ENCODE measurements around the gene CAPZA1.

Gene CAPZA1

GRCh38 chr1:112702420-112703261 lies 83.0 kb downstream of the CAPZA1 start:
- DNase-seq: no peak

- DNase-seq: no peak
These were observed 84.1 kb downstream of the CAPZA1 start for GRCh38 chr1:112703706-112704105.

GRCh38 chr1:112704391-112704933 lies 84.8 kb downstream of the CAPZA1 start:
- DNase-seq: no peak

- peak; percentile 94 for DNase-seq
These were observed 85.4 kb downstream of the CAPZA1 start for GRCh38 chr1:112704934-112705627.

DNA sequence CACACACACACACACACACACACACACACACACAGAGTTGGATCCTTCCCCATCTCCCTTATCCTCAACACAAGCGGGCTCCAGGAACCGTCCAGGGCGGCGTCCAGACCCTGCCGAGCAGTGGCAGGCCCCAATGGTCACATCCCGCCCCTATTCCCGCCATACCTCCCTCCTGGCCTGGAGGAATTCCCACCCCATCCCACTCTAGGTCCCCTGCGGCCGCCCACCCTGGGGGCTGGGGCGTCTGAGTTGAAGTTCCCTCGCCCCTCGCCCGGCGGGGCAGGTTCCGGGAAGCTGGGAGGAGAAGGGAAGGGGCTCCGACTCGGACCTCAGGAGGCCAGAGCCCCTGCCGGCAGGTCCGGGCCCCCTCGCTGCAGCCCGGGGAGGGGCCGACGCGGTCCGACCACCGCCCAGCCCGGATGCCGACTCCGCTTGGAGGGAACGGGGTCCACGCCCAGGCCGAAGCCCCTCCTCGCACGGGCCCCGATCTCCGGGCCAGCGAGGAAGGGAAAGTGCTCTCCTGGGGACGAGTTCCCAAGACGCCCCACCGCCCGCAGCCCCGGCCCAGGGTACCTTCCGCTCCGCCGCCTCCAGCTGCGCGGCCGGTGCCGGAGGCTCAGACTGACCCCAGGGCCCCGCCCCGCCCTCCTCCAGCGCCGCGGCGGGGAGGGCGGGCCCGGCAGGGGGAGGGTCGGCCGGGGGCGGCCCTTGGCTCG lies 87.0 kb downstream of the CAPZA1 start, which contains the start of gene RHOC:
Gene RHOC, minus strand, starts transcription at position 623 of the 716 bp plus-strand sequence. CDS start 3,328 bp downstream, outside the sequence.
- peak; percentile 31 for DNase-seq

GRCh38 chr1:112707221-112708001 lies 87.8 kb downstream of the CAPZA1 start:
- DNase-seq: peak; percentile 79

- no peak for DNase-seq
These were observed 88.4 kb downstream of the CAPZA1 start for GRCh38 chr1:112708002-112708448.

GRCh38 chr1:112708489-112708888 lies 88.9 kb downstream of the CAPZA1 start:
- DNase-seq: no peak

GRCh38 chr1:112710159-112710558 lies 90.5 kb downstream of the CAPZA1 start:
- no peak for DNase-seq

DNA sequence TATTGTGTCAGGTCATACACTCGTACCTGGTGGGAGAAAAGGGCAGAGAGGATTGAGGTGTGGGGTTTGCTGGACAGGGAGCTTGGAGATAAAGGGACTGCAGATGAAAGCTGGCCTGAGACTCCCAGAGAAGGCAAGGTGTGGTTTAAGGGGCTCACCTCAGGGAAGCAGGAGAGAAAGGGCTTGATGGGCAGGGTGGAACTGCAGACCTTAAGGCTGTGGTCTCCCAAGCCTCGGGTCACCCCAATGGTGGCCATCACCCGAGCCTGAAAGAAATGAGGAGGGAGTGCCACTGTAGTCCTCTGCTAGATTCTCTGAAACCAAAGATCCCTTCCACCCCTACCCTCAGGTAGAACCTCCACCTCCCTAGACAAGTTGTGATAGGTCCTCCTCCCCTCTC lies 91.0 kb downstream of the CAPZA1 start:
- no peak for DNase-seq

- DNase-seq: no peak
These were observed 91.4 kb downstream of the CAPZA1 start for GRCh38 chr1:112711041-112711440.

DNA sequence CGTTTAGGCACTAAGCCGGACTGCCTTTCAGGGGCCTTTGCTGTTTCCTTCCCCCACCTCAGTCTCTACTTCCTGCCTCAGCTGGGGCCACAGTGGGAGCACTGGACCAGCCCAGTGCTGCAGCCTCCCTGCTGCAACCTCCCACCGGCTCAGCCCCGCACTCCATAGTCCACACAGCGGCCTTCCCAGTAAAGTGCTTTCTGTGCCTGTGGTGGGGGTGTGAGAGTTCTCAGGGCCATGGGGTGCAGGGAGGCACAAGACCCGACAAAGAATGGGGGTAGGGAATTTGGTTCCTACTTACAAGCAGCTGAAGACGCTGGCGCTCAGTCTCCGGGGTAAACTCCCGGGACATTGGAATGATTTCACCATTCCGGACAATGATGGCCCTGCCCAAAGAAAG lies 92.0 kb downstream of the CAPZA1 start:
- DNase-seq: no peak

DNA sequence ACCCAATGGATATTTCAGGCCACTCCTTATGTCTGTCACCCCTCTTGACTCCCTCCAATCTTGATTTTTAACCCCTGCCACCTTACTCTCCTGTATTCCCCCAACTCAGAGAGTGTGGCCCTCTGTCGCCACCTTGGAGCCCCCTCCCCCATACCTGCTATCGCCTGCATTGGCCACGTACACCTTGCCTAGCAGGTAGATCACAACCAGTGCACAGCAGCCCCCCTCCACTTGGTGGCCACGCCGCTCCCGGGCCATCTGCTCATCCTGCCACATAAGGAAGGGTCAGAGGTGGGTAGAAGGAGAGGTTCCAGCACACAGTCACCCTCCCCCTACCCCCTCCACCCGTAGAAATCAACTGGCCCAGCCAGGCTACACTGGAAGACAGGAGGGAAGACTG lies 92.6 kb downstream of the CAPZA1 start:
- DNase-seq: no peak

GRCh38 chr1:112712701-112713128 lies 93.1 kb downstream of the CAPZA1 start:
- DNase-seq: no peak

DNA sequence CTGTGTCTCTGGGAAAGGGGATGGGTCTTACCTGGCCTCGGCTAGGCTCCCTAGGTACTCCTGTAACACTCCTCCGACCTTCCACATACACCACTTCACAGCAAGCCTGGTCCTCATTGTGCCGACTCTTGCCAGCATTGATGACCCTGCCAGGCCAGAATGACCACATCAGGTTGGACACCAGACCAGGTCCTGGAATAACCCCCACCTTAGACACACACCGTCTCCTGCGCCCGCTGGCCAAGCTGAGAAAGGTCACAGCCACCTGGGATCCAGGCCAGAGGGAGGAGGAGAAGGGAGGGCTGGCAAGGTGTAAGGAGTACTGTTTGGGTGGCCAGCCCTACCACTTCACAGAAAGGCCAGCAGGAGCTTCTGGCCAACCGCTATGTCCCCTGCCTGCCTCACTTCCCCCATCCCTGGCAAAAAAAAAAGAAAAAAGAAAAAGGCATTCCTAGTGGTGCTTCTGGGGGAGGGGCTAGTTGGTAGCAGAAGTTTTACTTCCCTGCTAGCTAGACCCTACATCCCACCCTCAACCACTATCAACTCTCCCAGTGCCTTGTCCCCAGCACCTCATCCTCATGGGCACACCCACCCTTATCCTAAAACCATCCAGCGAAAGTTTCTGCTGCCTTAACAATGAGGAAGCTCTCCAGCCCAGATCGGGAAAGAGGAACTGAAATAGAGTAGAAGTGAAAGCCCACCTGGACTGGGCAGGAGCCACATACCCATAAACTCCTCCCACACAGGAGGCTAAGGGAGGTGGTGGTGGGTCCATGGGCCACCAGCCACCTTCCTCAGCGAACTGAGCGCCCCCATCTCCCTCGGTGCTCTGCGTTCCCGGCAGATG lies 94.1 kb downstream of the CAPZA1 start:
- DNase-seq: no peak

- no peak for DNase-seq
These were observed 95.0 kb downstream of the CAPZA1 start for GRCh38 chr1:112714313-112715263.

DNA sequence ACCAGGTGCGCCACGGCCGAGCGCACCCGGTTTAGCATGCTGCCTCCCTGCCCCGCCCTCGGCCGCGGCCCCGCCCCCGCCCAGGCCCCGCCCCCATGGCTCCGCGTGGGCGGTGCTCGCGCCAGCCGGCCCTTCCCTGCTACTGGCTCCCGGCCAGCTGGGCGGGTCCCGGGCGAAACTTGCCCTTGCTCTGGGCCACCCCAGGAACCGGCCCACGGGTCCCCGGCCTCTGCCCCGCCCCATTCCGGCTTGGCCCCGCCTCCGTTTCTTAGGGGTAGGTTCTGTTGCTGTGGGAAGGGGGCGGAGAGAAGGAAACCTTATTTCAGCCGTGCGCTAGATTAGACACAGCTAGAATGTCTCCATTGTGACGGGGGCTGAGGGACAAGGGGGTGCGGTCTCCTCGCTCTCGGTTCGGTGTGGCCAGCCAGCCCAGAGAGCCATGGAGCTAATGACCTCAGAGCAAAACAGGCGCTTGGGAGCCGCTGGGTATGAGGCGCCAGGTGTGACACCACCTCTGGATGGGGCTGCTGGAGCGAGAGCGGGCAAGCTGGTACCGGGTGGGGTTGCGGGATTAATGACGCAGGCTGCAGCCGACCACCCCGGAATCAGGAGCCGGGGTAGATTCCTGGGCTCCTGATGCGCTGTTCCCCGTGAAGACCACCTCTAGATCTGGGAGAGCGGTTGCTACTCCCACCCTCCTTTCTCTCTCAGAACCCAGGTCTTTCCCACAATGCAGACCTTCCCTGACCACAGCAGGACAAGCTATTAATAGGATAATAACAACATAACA lies 95.8 kb downstream of the CAPZA1 start, which contains the start of gene PPM1J:
Gene PPM1J, minus strand, starts transcription at position 69 of the 790 bp plus-strand sequence. Its CDS starts 31 bp downstream, at position 38.
- DNase-seq: peak; percentile 87

GRCh38 chr1:112716133-112716720 lies 96.6 kb downstream of the CAPZA1 start:
- peak; percentile 94 for DNase-seq
